ENCODE measurements around the gene GNL3. TPM values are rescaled to one million over a fixed set of nuclear protein-coding genes. Genes with fewer than 3 reads are reported as not detected.

Gene GNL3
- total RNA-seq, 2 experiments from 2014 or later, result 104 to 106 TPM

DNA sequence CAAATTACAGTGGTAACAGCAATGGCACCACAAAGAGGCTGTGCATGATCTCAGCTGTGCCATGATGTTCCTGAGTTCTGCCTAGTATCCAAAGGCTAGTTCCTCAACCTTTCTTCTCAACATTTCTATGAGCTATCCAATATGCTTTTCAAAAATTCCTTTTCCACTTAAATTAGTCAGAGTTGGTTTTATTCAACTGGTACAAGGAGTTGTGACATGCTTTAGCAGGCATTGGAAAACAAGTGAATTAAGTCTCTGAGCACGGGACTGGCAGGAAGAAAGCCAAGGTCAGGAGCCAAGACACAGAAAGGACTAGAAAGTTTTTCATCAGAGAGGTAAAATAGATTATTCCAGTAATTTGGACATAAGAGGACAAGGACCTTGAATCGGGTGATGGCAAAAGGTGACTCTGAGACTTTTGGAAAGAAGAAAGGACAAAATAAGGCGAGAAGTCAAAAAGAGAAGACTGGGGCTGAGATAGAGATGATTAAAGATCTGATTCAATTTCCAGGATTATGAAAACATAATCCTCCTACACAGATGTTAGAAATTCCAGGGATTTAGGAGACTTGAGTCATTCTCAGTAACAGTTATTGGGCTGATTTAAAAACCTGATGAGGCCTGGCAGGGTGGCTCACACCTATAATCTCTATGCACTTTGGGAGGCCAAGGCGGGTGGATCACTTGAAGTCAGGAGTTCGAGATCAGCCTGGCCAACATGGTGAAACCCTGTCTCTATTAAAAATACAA lies 36.2 kb upstream of the GNL3 start:
- TF ChIP-seq CTCF (IDR thresholded peaks at IDR 0.05), result no peak
- ChIA-PET CTCF (no interaction called here), POLR2A (no interaction called here)
- Histone ChIP-seq H3K36me3 (ENCODE audit: insufficient read depth, low read length) (peaks cover 73% of the 10 kb centered on the region), H3K4me3 (ENCODE audit: low read length) (no peak overlapping the region), H3K4me1 (ENCODE audit: insufficient read depth, low read length) (no peaks in the 10 kb centered on the region), H3K27me3 (ENCODE audit: control insufficient read depth in 1 of 2, insufficient read depth in 2 of 2, low read length in 2 of 2) (no peaks in the 10 kb centered on the region), H3K27ac (ENCODE audit: low read depth in 1 of 2, low read length in 2 of 2) (no peak overlapping the region), H3K9me3 (ENCODE audit: control insufficient read depth in 1 of 2, insufficient read depth in 1 of 2, low read length in 2 of 2) (no peaks in the 10 kb centered on the region)
- Mint-ChIP-seq H3K4me3 (no peak overlapping the region), H3K27ac (no peak overlapping the region), H3K4me1 (ENCODE audit: low read depth) (no peaks in the 10 kb centered on the region), H3K36me3 (ENCODE audit: low read depth) (peaks cover 98% of the 10 kb centered on the region), H3K27me3 (no peaks in the 10 kb centered on the region), H3K9me3 (no peaks in the 10 kb centered on the region)
- DNase-seq (no peak), ATAC-seq (ENCODE audit: poor library complexity) (no peak)
- intact Hi-C loops (cut with DNase I, micrococcal nuclease), result no loop called here

- H3K9me3 ChIP-seq (ENCODE audit: control insufficient read depth in 1 of 2, insufficient read depth in 1 of 2, low read length in 2 of 2), result no peaks in the 10 kb centered on the region
- no peaks in the 10 kb centered on the region for H3K4me1 ChIP-seq (ENCODE audit: insufficient read depth, low read length)
- H3K36me3 ChIP-seq (ENCODE audit: insufficient read depth, low read length), result peaks cover 72% of the 10 kb centered on the region
- H3K27ac ChIP-seq (ENCODE audit: low read depth in 1 of 2, low read length in 2 of 2), result no peak overlapping the region
- TF ChIP-seq CTCF (IDR thresholded peaks at IDR 0.05), result no peak
- Mint-ChIP-seq H3K4me1 (ENCODE audit: low read depth) (no peaks in the 10 kb centered on the region), H3K9me3 (no peaks in the 10 kb centered on the region), H3K36me3 (ENCODE audit: low read depth) (peaks cover 97% of the 10 kb centered on the region), H3K27ac (no peak overlapping the region), H3K4me3 (no peak overlapping the region), H3K27me3 (no peaks in the 10 kb centered on the region)
- ChIA-PET CTCF (interaction anchor here (0.6 to 1.0 kb wide), 2 partner anchors 9 to 16 kb away, joined by 3 read pairs; no protein-coding TSS in a partner anchor), POLR2A (no interaction called here)
- intact Hi-C loops (cut with DNase I, micrococcal nuclease), result no loop called here
- DNase-seq (no peak), ATAC-seq (ENCODE audit: poor library complexity) (no peak)
- H3K27me3 ChIP-seq (ENCODE audit: control insufficient read depth in 1 of 2, insufficient read depth in 2 of 2, low read length in 2 of 2), result no peaks in the 10 kb centered on the region
- no peak overlapping the region for H3K4me3 ChIP-seq (ENCODE audit: low read length)
Observed at GRCh38 chr3:52650439-52650838, 35.4 kb upstream of the GNL3 start.

- TF ChIP-seq CTCF (IDR thresholded peaks at IDR 0.05), result no peak
- H3K27me3 Mint-ChIP-seq, result no peaks in the 10 kb centered on the region
- no peaks in the 10 kb centered on the region for H3K27me3 ChIP-seq (ENCODE audit: control insufficient read depth in 1 of 2, insufficient read depth in 2 of 2, low read length in 2 of 2)
- no peak overlapping the region for H3K27ac Mint-ChIP-seq
- H3K9me3 Mint-ChIP-seq, result no peaks in the 10 kb centered on the region
- ATAC-seq (ENCODE audit: poor library complexity), result no peak
- peaks cover 73% of the 10 kb centered on the region for H3K36me3 ChIP-seq (ENCODE audit: insufficient read depth, low read length)
- peaks cover 95% of the 10 kb centered on the region for H3K36me3 Mint-ChIP-seq (ENCODE audit: low read depth)
- ChIA-PET CTCF (interaction anchor here (1.1 kb wide), 1 partner anchor 19 kb away, joined by 4 read pairs; no protein-coding TSS in a partner anchor), POLR2A (no interaction called here)
- no peaks in the 10 kb centered on the region for H3K4me1 Mint-ChIP-seq (ENCODE audit: low read depth)
- H3K4me3 Mint-ChIP-seq, result no peak overlapping the region
- intact Hi-C loops (cut with DNase I, micrococcal nuclease), result no loop called here
- no peaks in the 10 kb centered on the region for H3K4me1 ChIP-seq (ENCODE audit: insufficient read depth, low read length)
- H3K9me3 ChIP-seq (ENCODE audit: control insufficient read depth in 1 of 2, insufficient read depth in 1 of 2, low read length in 2 of 2), result no peaks in the 10 kb centered on the region
- no peak overlapping the region for H3K27ac ChIP-seq (ENCODE audit: low read depth in 1 of 2, low read length in 2 of 2)
- H3K4me3 ChIP-seq (ENCODE audit: low read length), result no peak overlapping the region
- no peak for DNase-seq
Observed at GRCh38 chr3:52651592-52651991, 34.2 kb upstream of the GNL3 start.
